VCaP (cell line): ENCODE data around the gene PROC.
A peak's percentile ranks its signal among the peaks of the same experiment; 100 is the strongest.
"Not testable (repeated sequence)": the region's sequence is repeated elsewhere in the genome, so short reads cannot be mapped to it uniquely, and the experiment has no call there.

ENCODE experiments used
- H3K27ac ChIP-seq: fragments of 450-650 bp; 2 replicates; pipeline ENCODE4 v1.5.1; 2017
- TF ChIP-seq, protein P1 (sequence below): fragments of 450-650 bp; conservative IDR thresholded peaks from 2 replicates; pipeline ENCODE4 v1.5.1; 2017; ENCODE audit warnings: mild to moderate bottlenecking, moderate library complexity

PROC gene

DNA sequence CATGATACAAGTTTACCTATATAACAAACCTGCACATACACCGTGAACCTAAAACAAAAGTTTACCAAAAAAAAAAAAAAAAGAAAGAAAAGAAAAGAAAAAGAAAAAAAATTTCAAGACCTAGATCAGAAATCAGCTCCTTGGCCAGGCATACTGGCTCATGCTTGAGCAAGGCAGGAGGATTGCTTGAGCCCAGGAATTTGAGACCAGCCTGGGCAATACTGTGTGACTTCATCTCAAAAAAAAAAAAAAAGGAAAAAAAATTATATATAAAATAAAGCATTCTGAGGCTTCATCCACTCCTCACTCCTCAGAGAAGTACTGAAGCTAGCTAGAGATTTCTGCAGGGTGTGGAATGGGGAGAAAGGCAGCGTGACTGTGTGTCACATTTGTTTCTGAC, 11.8 kb upstream of the PROC start:
- no peak overlapping the region for H3K27ac ChIP-seq
- TF ChIP-seq, protein P1, sequence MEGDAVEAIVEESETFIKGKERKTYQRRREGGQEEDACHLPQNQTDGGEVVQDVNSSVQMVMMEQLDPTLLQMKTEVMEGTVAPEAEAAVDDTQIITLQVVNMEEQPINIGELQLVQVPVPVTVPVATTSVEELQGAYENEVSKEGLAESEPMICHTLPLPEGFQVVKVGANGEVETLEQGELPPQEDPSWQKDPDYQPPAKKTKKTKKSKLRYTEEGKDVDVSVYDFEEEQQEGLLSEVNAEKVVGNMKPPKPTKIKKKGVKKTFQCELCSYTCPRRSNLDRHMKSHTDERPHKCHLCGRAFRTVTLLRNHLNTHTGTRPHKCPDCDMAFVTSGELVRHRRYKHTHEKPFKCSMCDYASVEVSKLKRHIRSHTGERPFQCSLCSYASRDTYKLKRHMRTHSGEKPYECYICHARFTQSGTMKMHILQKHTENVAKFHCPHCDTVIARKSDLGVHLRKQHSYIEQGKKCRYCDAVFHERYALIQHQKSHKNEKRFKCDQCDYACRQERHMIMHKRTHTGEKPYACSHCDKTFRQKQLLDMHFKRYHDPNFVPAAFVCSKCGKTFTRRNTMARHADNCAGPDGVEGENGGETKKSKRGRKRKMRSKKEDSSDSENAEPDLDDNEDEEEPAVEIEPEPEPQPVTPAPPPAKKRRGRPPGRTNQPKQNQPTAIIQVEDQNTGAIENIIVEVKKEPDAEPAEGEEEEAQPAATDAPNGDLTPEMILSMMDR: no peak

DNA sequence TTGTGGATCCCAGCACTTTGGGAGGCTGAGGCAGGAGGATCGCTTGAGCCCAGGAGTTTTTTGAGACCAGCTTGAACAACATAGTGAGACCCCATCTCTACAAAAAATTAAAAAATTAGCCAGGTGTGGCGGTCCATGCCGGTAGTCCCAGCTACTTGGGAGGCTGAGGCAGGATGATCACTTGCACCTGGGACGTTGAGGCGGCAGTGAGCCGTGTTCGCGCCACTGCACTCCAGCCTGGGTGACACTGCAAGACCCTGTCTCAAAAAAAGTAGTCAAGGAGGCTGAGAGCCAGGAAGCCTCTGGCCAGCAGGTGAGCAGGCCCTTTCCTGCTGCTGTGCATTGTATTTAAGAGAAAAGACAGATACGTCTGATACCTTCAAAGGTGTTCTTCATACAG, 11.1 kb upstream of the PROC start:
- H3K27ac ChIP-seq: peak overlapping the region; percentile 63; the same call in 1 of the 2 replicates
- TF ChIP-seq, protein P1: no peak

DNA sequence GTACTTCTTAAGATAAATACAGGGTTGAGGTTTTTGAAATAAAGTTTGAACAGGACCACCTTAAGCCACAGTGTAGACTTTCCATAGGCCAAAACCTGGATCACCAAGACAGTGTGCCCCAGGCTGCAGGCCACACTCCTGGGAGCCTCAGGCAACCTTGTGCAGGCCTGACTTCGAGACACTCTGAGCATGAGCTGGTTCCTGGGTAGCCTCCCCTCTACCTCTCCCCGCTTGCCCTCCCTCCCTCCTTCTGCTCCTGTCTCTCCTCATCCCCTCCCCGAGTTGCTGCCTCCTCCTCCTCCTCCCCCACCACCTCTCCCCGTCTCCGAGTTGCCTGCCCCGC, 10.6 kb upstream of the PROC start:
- TF ChIP-seq, protein P1: no peak
- H3K27ac ChIP-seq: peak overlapping the region; percentile 63

DNA sequence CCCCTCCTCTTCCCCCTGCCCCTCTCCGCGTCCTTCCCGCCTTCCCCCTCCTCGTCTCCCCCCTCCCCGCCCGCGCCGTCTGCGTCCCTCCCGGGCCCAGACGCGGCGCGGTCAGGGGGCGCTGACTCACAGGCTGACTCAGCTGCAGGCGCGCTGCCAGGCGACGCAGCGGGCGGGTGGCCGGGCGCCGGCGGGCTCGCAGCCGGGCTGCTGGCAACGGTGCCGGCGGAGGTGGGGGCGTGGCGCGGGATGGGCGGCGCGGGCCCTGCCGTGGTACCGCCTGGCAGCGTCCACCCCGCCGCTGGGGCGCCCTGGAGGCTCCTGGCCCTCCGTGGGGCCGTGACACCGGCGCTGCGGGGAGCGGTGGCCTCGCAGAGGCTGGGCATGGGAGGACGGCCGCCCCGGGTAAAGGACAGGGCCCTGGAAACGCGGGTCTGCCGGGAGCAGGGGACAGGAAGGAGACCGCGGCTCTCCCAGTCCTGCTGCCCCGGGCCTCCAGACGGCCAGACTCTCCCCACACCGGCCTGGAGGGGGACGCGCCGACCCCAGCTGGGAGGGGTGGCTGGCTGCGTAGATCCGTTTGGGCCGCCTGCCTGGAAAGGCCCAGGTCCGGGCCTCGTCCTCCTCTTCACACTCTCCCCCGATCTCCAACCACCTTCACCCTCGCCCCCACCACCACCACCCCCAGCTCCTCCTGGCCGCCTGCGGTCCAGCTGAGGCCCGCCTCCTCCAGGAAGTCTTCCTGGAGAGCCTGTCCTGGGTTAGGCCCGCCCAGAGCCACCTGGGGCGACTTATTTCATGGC, 10.0 kb upstream of the PROC start:
- H3K27ac ChIP-seq: peak overlapping the region; percentile 63
- TF ChIP-seq, protein P1: peak; percentile 7; the same call in 1 of the 2 replicates

DNA sequence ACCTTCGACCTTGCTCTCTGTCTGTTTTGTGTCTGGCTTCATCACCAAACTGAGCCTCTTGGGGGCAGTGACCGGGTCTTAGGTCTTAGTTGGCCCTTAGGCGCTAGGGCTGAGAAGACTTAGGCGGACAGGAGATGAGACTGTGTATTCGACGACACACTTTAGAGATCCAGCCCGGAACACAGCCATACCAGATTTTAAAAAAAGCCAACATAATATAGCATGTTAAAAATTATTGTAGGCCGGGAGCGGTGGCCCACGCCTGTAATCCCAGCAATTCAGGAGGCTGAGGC, 9.5 kb upstream of the PROC start:
- H3K27ac ChIP-seq: peak overlapping the region; percentile 63
- TF ChIP-seq, protein P1: no peak

DNA sequence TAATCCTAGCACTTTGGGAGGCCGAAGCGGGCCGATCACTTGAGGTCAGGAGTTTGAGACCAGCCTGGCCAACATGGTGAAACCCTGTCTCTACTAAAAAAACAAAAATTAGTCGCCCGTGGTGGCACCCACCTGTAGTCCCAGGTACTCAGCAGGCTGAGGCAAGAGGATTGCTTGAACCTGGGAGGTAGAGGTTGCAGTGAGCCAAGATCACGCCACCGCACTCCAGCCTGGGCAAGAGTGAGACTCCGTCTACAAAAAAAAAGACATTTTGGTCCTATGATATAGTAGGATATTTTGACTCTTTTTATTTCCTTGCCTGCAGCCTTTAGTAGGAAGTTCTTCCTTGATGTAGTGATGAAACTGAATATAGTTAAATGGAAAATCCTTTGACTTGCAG, 8.5 kb upstream of the PROC start:
- H3K27ac ChIP-seq: not testable (repeated sequence)

DNA sequence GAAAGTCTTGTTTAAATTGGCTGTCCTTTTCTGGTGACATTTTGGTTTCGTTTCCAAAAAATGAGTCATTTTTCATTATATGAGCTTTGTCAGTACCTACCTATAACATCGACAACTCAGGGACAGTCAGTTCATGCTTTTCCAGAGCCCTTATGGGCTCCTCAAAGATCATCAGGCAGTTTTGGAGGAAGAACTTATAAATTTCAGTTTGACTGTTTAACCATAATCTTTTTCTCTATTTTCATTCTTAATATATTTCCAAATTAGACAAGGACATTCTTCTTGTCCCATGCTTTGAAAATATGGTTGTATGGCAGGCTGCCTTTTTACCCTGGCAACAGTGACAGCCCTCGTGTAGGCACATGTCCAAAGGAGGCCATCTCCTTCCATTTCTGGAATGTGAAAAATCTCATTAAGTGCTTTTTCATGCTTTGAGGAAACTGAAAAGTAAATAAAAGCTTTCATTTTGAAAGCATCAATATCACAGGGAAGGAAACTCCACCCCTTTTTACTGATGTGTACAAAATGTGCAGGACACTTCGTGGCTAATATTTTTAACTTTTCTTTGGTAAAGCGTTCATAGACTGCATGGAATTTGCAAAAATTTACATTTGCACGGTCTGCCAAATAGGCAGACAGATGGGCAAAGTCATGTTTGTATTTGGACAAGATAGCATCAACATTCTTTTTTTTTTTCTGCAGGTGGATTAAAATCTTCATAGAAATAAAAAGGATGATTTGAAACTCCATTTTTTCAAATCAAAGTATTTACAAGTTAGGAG, 7.2 kb upstream of the PROC start:
- TF ChIP-seq, protein P1: no peak
- peak overlapping the region; percentile 46 for H3K27ac ChIP-seq
